GM21390 (cell line): Measurements from ENCODE around the gene SRCIN1.

Source experiments
- ATAC-seq: cut with Tn5 transposase; IDR thresholded peaks from one replicate; pipeline ENCODE4 v1.9.1; 2021; ENCODE audit not compliant: unreplicated experiment

Gene SRCIN1

DNA sequence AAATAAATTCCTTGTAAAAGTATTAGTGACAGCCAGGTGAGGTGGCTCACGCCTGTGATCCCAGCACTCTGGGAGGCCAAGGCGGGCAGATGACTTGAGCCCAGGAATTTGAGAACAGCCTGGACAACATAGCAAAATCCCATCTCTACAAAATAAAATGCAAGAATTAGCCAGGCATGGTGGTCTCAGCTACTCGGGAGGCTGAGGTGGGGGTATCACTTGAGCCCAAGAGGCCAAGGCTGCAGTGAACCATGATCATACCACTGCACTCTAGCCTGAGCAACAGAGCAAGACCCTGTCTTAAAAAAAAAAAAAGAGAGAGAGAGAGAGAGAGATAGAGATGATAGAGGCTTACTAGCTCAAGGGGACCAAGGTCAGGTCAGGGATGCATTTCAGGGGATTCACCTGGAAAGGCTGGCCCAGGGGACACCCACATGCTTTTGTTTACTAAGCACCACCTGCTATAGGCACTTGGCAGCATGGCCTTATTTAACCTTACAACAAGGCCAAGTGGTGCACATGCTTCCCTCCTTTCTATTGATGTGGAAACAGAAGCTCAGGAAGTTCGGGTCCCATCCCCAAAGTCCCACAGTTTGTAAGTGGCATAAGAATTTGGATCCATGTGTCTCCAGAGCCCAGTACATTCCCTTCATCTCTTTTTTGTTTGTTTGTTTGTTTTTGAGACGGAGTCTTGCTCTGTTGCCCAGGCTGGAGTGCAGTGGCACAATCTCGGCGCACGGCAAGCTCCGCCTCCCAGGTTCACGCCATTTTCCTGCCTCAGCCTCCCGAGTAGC lies 12.4 kb upstream of the SRCIN1 start:
- no peak for ATAC-seq

DNA sequence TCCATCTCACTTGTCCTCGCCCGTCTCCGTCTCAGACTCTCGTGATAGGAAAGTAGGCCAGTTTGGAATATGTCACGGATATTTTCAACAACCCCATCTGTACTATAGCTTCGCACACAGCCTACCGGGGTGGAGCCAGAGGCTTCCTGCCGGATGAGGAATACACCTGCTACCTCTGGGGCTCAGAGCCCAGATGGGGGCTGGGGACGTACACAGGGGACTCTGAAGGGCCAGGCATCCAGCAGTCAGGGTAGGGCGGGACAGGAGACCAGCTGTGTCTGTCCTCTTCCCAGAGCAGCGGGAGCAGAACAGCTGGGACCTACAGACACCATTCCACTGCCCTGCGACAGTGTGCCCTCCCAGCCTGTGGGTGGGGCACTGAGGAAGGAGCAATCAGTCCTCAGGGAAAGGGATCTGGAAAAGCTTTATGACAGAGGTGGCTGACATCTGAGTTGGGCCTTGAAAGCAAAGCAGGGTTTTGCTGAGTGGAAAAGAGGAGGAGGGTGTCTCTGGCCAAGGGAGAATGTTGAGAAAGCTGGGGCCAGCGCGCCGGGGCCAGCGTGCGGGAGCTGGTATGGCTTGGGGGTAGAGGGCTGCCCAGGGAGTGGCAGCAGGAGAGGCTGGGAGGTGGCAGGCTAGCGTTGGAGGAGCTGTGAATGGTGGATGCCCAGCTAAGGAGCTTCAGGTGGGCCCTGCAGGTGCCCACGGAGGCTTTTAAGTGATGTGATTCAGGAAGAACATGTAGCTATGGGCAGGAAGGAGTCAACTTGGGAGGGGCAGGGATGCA lies 11.5 kb upstream of the SRCIN1 start:
- ATAC-seq, result no peak

DNA sequence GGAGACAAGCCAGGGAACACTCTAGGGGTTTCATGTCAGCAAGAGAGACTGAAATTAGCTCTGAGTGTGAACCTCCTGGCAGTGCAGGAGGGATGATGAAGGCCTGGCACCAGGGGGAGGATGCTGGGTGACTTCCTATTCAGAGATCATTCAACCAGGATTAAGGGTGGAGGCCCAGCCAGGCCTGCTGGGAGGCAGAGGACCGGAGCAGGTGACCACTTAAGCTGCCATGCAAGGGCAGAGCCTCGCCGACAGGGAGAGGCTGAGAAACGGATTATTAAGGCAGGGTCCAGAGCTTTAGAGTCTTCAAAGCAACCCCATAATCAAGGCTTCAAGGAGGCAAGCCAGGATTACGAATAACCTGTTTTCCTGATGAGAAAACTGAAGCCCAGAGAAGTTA lies 10.6 kb upstream of the SRCIN1 start:
- ATAC-seq, result no peak

DNA sequence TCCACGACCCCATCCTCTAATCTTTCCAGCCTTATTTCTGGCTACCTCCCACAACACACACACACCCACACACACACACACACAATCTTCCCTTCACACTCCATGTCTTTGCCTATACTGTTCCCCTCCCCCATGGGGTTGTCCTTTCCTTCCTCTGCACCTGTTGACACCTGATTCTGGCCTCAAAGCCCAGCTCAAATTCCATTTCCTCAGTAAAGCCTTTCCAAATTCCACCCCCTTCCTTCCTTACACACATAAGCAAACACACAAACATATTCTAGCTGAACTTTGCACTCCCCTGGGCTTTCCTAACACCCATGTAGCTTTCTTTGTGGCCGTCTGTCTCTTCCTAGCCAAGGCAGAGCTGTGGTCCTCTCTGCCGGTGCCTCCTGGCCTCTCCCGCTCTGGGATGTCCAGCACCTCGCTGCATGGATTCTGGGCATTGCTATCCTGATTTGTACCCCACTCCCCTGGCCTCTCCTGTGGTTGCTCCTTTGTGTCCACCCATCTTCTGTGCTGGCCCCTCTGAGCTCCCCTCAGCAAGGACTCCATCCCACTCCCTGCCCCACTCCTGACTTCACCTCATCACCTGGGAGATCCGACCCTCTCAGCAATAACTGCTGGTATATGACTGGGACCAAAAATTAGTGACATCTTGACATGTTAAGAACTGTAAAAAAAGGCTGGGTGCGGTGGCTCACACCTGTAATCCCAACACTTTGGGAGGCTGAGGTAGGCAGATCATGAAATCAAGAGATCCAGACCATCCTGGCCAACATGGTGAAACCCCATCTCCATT lies 8.4 kb upstream of the SRCIN1 start:
- no peak for ATAC-seq

DNA sequence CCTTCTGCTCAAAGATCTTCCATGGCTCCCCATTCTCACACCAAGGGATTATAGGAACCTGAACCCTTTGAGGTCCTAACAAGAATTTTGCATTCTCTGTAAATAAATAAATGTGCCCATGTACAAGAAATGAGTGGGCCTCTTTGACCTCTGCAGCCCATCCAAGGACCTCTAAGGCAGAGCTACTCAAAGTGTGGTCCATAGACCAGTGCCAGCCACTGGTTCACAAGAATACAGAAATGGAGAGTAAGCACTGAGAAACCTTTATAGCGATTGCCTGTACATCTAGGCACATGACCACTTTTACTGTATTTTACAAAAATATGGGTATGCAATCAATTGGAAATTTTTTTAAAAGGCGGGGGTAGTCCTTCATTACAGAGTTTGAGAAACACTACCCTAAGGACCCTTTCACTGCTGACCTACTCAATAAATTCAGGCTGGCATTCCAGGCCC lies 7.8 kb upstream of the SRCIN1 start:
- no peak for ATAC-seq

DNA sequence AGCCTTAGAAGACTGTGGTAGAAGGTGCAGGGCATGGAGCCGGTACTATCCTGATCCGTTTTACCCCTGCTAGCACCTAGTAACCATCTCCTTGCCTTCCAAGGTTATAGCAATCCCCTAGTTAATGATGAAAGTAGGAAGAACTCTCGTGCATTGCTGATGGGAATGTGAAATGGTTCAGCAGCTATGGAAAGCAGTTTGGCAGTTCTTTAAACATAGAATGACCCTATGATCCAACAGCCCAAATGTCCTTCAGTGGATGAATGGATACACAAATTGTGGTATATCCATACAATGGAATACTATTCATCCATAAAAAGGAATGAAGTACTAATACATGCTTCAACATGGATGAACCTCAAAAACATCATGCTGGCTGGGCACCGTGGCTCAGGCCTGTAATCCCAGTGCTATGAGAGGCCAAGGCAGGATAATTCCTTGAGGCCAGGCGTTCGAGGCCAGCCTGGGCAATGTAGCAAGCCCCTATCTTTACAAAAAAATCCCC lies 6.2 kb upstream of the SRCIN1 start:
- no peak for ATAC-seq

DNA sequence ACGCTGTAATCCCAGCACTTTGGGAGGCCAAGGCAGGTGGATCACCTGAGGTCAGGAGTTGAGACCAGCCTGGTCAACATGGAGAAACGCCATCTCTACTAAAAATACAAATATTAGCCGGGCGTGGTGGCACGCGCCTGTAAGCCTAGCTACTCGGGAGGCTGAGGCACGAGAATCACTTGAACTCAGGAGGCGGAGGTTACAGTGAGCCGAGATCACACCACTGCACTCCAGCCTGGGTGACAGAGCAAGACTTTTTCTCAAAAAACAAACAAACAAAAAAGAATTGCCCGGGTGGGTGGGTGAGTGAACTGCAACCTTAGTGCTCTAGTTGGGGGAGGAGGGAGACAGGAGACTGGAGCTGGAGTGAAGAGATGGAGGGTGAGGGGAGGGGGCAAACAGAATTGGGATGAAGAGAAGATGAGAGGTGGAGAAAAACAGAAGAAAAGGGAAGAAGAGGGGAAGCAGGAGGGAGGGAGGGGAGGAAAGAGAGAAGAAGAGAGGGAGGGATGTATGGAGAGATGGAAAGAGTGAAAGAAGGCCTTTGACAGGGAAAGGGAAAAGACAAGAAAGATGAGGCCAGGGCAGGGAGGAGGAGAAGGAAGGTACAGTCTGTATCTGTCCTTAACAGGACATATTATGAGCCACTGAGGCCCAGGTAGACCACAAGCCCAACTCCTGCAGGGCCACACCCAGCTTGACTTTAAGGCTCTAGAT lies 5.5 kb upstream of the SRCIN1 start:
- no peak for ATAC-seq

DNA sequence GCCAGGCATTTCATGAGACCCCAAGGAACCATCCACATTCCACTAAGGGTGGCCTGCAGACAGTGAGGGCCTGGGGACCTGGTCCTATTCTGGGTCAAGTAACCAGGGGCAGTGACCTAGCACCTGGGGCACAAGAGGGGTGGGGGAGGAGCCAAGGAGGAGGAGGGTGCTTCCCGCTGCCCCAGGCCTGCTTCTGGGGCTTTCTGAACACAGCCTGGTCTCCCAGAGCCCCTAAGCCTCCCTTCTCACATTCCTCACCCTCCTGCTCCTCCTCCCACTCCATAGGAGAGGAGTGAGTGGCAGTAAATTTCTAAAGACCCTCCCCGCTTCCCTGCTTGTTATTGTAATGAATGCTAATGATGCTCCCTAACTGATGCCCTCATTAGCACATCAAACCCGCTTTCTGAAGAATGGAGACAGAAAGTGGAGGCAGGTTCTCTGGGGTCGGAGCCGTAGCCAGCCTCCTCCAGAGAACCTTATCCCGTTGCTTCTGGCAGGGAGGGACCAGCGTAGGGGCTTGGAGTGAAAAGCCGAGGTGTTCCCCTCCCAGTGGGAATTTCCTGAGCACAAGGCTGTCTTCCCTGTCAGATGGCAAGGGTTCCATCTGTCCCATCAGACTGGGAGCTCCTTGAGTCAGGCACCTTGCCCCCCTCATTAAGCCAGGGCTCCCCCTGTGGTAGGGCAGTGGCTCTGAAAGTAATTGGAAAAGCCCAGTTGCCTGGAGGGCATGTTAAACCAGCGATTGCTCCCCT lies 3.7 kb upstream of the SRCIN1 start:
- no peak for ATAC-seq

DNA sequence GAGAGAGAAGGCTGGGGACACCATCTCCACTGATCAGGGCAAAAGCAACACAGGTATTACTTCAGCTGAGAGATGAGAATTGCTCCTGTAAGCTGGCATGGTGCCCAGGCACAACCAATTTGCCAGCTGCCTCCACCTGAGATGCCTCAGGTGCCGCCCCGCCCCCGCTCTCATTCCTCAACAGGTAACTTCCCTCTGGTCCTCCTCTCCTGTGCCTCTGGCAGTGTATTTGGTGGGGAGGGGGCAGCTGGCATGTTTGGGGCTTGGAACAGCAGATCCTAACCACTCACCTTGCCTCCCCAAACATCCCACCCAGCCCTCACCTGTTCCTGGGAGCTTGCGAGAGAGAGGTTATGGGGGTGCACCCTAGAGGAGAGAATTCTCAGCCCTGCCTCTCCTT lies 2.9 kb upstream of the SRCIN1 start:
- ATAC-seq, result no peak

DNA sequence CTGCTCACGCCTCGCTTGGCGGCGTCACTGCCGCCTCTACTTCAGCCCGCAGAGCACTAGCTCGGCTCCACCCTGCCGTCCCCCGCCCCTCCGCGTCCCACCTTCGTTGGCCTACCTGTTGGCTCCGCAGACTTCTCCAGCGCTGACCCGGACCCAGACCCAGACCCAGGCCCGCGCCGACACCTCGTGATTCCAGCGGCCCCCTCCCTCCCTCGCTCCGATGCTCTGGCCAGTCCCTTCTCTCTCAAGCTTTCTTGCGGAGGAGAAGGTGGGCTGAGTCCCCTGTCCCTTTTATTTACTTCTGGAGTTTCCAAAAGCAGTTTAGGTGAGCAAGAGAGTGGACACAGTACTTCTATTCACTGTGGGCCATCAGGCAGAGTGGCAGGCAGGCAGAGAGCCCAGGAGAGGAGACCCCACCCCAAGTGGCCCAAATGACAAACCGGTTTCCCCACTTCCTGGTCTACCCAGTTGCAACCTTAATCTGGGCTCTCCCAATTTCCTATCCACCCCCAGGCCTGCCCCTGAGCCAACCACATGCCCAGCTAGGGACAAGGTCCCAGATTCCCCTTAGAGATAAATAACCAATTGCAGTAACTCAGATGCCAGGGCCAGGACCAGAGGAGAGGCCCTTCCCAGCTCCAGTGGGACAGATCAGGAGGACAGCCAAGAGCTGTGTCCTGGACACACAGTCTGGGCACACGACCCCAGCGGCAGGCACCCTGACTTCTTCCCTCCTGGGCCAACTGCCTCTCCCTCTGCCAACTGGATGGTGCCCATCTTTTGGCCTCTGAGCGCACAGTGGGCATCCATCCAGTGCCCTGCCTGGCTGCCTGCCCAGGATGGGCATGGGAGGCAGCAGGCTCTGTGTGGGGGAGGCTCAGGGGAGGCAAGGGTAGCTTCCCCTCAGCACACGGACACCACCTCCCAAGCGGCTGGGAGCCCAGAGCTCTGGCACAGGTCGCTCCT lies 1.2 kb upstream of the SRCIN1 start:
- no peak for ATAC-seq

DNA sequence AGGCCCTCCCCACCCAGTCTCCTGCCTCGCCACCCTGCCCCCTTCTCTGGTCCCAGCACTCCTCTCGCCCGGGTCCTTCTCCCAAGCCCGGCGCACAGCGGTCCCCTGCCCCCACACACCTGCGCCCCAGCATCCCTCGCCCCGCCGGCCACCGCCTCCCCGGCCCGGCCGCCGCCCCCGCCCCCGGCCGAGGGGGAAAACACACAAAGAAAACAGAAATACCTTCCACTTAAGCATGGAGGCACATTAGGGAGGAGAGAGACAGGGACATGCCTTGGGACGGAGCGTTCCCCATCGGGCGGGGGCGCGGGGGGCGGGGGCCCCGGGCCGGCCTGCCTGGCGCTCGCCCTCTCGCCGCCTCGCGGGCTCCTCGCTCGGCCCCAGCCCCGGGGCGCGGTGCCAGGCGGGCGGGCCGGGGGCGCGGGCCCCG lies 326 bp downstream of the SRCIN1 start:
- ATAC-seq, result no peak

DNA sequence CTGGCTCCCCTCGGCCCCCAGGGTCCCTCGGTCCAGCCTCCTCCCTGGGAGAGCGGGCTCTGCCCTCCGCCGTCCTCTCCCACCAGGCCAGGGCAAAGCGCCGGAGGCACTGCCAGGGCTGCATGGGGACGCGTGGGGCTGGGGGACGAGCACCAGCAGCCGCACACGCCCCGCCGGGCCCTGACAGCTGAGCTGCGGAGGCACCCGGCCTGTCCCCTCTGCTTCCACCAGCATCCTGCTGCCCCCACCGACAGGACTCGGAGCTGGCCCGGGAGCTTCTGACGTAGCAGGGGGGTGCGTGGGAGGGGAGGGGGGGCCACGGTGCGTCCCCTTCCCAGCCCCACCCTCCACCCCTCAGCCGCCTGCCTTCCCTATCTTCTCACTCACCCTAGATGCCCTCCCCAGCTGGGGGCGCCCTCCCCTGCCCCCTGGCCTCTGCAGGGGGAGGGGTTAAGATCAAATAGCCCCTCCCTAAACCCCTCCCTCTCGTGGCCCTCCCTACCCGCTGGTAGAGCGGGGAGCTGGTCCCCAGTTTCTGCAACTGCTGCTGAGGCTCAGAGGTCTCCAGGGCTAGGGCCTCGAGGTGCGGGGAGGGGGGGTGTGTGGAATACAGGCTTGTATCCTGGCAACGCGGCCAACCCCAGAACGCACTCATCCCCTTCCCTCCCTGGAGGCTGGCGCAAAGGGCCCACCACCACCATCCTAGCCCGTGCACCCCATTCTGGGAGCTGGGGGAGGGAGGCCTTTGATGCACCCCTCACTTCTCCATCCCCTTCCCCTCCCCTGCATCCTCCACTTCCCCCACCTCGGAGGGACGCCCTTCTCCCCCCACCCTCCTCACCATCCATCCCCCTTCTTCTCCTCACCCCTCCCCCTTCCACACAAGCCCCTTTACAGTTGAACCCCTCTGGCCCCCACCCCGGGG lies 1.0 kb downstream of the SRCIN1 start:
- no peak for ATAC-seq

DNA sequence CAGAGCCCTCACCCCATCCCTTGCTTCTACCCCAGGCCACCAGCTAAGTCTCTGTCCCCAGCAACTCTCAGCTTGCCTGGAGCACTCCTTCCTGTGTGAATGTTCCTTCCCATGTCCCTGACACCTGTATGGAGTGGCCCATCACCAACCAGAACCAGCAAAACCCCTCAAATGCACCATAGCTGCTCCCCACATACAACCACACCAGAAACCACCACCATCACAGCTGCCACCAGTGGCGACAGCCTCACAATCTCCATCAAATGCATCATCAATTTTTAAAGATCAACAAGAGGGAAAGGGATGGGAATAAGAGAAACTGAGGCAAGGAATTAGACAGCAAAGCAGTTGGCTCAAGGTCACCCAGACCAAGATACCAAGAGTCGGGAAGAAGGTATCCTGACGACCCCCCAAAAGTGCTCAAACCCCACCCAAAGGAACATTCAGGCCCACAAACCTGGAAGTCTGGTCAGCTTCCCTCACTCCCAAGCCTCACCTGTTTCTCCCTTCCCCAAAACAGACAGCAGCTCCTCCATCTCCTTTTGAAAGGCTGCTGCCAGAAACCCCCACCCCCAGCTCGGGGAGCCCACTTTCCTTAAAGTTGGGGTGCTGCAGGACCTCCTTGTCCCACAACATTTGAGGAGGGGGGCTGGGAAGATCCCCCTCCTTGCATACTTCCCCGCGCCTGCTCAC lies 1.8 kb downstream of the SRCIN1 start:
- ATAC-seq, result no peak

DNA sequence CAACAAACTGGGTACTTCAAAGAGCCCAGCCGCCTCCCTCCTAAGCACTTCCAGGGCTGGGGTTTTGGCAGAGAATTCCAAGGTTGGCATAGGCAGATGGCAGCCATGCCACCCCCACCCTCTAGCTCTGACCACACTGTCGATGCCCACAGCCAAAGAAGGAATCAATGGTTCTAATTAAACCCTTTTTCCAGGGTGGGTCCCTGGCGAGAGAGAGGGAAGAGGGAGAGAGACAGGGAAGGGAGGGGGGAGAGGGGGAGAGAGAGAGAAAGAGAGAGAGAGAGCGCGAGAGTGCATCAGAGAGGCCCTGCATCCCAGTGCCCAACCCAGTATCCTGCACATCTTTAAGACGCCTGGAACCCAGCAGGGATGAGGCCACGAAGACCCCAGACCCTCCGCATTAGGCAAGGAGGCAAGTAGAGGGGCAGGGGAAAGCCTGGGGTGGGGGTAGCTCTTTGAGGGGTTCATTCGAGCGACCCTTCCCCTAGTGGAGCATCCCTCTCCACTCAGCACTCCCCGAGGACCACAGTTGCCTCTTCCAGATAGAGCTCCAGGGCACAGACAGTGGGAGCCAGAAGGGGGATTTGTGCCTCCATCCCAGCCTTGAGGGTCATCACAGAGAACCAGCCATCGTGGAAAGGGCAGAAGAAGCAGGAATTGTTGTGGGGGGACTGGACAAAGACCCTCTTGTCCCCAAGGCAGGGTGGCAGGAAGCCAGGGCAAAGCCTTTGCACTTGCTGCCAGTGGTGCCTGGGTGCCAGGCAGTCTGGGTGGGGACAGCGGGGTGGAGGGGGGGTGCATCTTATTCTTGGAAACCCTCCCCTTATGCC lies 2.6 kb downstream of the SRCIN1 start:
- ATAC-seq, result no peak

DNA sequence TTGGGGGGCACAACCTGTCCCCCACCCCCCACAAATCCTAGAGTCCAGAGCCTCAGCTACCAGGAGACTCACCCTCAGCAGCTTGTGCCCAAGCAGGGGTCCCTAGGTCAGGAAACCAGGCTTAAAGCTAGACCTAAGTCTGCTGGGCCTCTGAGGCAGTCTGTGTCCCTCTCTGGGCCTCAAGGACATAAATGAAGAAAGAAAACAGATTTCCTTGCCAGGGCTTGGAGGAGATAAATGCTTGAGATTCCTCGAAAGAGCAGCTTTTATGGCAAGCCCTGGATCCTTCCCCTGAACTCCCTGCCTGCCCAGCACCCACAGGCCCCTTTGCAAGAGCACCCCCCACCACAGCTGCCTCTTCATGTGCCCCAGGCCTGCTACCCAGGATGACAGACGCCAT lies 3.3 kb downstream of the SRCIN1 start:
- no peak for ATAC-seq
